Neutrophil (primary cell): Measurements from ENCODE around the gene RADX.

Experiments used
- H3K27ac ChIP-seq: fragments of 200-600 bp; sonication (generic); 2 replicates; pipeline ENCODE4 v1.5.1; 2016; ENCODE audit warnings: mild to moderate bottlenecking, moderate library complexity
- H3K27me3 ChIP-seq: fragments of 200-600 bp; sonication (generic); 2 replicates; pipeline ENCODE4 v1.6.0; 2016; ENCODE audit warnings: mild to moderate bottlenecking
- H3K36me3 ChIP-seq: fragments of 200-600 bp; sonication (generic); 2 replicates; pipeline ENCODE4 v1.5.1; 2017
- H3K4me1 ChIP-seq, 2 experiments: fragments of 200-600 bp in 1 of 2; sonication (generic) in 1 of 2; 1 replicate in 1 of 2; 2 replicates in 1 of 2; pipeline versions ENCODE4 v1.5.1 to v1.6.1; 2013 to 2016; ENCODE audit warnings: low read depth in 1 of 2, low read length in 1 of 2, mild to moderate bottlenecking in 1 of 2, moderate library complexity in 1 of 2; ENCODE audit not compliant: control insufficient read depth in 1 of 2, insufficient read depth in 1 of 2
- H3K4me3 ChIP-seq, 2 experiments: fragments of 200-600 bp in 1 of 2; sonication (generic) in 1 of 2; 1 replicate in 1 of 2; 2 replicates in 1 of 2; pipeline ENCODE4 v1.5.1; 2013 to 2016; ENCODE audit warnings: low read depth in 1 of 2, low read length in 1 of 2, mild to moderate bottlenecking in 1 of 2, moderate library complexity in 1 of 2
- H3K9me3 ChIP-seq: fragments of 200-600 bp; sonication (generic); 2 replicates; pipeline ENCODE4 v1.5.1; 2016
- TF ChIP-seq, protein P1 (sequence below): fragments of 200-600 bp; sonication (generic); IDR thresholded peaks from 2 replicates; pipeline ENCODE4 v1.5.1; 2016; ENCODE audit warnings: antibody characterized with exemption

Gene RADX

GRCh38 chrX:106707771-106708454 is 96.1 kb downstream of the RADX start:
- Histone ChIP-seq H3K27me3 (no peaks in the 10 kb centered on the region), H3K27ac (no peak overlapping the region), H3K36me3 (no peaks in the 10 kb centered on the region), H3K4me1 (no peaks in the 10 kb centered on the region), H3K9me3 (no peaks in the 10 kb centered on the region), H3K4me3 (no peak overlapping the region)
- TF ChIP-seq, protein P1, sequence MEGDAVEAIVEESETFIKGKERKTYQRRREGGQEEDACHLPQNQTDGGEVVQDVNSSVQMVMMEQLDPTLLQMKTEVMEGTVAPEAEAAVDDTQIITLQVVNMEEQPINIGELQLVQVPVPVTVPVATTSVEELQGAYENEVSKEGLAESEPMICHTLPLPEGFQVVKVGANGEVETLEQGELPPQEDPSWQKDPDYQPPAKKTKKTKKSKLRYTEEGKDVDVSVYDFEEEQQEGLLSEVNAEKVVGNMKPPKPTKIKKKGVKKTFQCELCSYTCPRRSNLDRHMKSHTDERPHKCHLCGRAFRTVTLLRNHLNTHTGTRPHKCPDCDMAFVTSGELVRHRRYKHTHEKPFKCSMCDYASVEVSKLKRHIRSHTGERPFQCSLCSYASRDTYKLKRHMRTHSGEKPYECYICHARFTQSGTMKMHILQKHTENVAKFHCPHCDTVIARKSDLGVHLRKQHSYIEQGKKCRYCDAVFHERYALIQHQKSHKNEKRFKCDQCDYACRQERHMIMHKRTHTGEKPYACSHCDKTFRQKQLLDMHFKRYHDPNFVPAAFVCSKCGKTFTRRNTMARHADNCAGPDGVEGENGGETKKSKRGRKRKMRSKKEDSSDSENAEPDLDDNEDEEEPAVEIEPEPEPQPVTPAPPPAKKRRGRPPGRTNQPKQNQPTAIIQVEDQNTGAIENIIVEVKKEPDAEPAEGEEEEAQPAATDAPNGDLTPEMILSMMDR = no peak

- TF ChIP-seq, protein P1 = no peak
- Histone ChIP-seq H3K36me3 (no peaks in the 10 kb centered on the region), H3K4me3 (no peak overlapping the region), H3K4me1 (no peaks in the 10 kb centered on the region), H3K27me3 (no peaks in the 10 kb centered on the region), H3K27ac (no peak overlapping the region), H3K9me3 (no peaks in the 10 kb centered on the region)
Measured at GRCh38 chrX:106710771-106711170, 99.0 kb downstream of the RADX start.

- H3K4me3 ChIP-seq = no peak overlapping the region
- H3K36me3 ChIP-seq = no peaks in the 10 kb centered on the region
- no peaks in the 10 kb centered on the region for H3K27me3 ChIP-seq
- TF ChIP-seq, protein P1 = no peak
- H3K9me3 ChIP-seq = no peaks in the 10 kb centered on the region
- no peak overlapping the region for H3K27ac ChIP-seq
- H3K4me1 ChIP-seq = no peaks in the 10 kb centered on the region
Measured at GRCh38 chrX:106711375-106711774, 99.6 kb downstream of the RADX start.

GRCh38 chrX:106716004-106716403 is 104.2 kb downstream of the RADX start:
- TF ChIP-seq, protein P1 = no peak

GRCh38 chrX:106716463-106716862 is 104.7 kb downstream of the RADX start:
- Histone ChIP-seq H3K4me1 (no peaks in the 10 kb centered on the region), H3K9me3 (no peaks in the 10 kb centered on the region), H3K27me3 (no peaks in the 10 kb centered on the region), H3K36me3 (no peaks in the 10 kb centered on the region), H3K4me3 (no peak overlapping the region), H3K27ac (no peak overlapping the region)
- TF ChIP-seq, protein P1 = no peak

More at GRCh38 chrX:106716004-106716403, 104.2 kb downstream of the RADX start:
- no peaks in the 10 kb centered on the region for H3K36me3 ChIP-seq
- no peaks in the 10 kb centered on the region for H3K4me1 ChIP-seq
- no peaks in the 10 kb centered on the region for H3K9me3 ChIP-seq
- no peaks in the 10 kb centered on the region for H3K27me3 ChIP-seq
- H3K27ac ChIP-seq = no peak overlapping the region
- H3K4me3 ChIP-seq = no peak overlapping the region
